ENCODE data around the gene HAND1.
"Not testable (repeated sequence)": the region's sequence is repeated elsewhere in the genome, so short reads cannot be mapped to it uniquely, and the experiment has no call there.

The HAND1 gene

DNA sequence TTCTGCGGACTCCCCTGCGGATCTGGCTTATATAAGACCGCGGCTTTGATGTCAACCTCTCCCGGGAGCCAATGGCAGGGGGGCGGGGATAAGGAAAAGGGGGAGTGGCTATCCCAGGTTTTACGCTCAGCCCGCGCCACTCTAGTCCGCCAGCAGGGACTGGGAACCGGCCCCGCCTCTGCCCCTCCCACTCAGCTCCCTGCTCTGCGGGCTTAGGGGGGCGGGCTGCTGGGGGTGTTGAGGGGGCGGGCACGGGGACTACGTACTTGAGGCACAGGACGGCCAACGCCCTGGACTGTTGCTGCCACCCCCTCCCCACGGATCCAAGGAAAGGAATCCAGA, at the start of gene HAND1:
HAND1 (minus strand) TSS at position 4 of the 342 bp plus-strand sequence. CDS start 219 bp downstream, outside the sequence.
- DNase-seq (ENCODE audit: low read depth) = no peak

- DNase-seq (ENCODE audit: low read depth) = no peak
These were observed 48.5 kb upstream of the HAND1 start for GRCh38 chr5:154526231-154527226.

GRCh38 chr5:154524859-154525258, 46.8 kb upstream of the HAND1 start:
- no peak for DNase-seq (ENCODE audit: low read depth)

DNA sequence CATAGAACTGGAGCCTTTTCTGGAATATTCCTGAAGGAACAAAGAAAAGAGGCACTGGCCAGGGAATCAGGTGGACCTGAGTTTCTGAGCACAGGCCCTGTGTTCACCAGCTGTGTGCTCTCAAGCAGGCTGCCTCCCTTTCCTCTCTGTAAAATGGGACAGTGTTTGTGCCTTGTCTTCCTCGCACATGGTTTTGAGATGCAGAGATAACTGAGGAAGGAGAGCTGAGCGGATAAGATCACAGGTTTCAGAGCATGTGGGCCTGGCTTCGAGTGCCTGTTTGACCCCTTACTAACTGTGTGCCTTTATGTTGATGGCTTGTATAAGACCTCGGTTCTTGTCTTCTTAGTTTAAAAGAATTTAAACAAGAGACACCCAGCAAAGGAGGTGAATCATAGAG, 46.2 kb upstream of the HAND1 start:
- no peak for DNase-seq (ENCODE audit: low read depth)

DNA sequence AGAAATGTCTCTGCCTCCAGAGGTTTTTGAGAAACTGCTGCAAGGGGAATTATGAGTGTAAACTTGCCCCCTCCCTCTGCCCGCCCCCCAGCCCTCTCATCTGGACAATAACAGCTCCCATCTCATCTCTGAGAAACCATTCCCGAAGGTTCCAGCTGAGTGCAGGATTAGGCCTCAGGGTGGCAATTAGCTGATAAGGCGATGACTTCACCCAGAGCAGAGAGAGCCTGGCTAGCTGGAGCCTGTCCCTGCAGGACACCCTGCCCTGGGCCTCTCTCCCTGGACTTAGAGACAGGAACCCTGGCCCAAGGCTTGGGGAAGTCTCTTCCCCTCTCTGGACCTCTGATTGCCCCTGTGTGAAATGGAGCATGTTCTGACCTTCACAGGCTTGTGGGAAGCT, 45.7 kb upstream of the HAND1 start:
- no peak for DNase-seq (ENCODE audit: low read depth)

- DNase-seq (ENCODE audit: low read depth) = no peak
These were observed 45.1 kb upstream of the HAND1 start for GRCh38 chr5:154523104-154523503.

DNA sequence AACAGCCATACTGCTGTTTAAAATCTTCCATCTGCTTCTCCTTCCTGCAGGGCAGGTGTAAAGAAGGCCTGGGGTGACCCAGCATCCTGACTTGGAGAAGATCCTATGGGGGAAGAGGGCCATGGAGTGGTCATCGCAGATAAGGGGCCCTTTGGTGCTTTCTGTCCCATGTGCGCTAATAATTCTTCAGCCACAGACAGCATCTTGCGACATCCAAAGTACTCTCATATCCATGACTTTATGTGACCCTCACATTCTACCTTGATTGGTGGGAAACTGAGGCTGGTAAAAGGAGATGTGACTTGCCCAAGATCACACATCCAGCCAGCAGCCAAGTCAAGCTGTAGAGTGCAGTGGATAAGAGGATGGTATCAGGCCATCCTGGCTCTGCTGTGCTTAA, 44.3 kb upstream of the HAND1 start:
- no peak for DNase-seq (ENCODE audit: low read depth)

DNA sequence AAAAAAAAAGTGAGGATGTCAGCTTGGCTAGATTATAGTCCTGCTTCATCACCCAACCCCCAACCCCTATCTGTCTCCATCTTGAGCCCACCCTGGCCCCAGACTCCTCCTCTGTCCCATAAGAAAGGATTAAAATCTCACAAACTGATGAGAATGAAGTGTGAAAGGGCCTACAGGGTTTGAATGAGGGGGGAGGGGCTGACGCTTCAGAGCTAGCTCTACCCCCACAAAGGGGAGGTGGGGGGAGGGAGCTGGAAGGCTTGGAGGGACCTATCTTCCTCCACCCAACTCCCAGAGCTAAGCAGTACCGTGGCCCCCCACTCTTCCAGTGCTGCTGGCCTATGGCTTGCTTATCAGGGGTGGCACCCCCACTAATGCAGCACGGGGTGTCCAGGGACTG, 43.7 kb upstream of the HAND1 start:
- DNase-seq (ENCODE audit: low read depth) = no peak

GRCh38 chr5:154520861-154521453, 42.9 kb upstream of the HAND1 start:
- DNase-seq (ENCODE audit: low read depth) = no peak

- peak; percentile 5 for DNase-seq (ENCODE audit: low read depth)
These were observed 41.3 kb upstream of the HAND1 start for GRCh38 chr5:154519359-154519758.

- DNase-seq (ENCODE audit: low read depth) = no peak
These were observed 40.4 kb upstream of the HAND1 start for GRCh38 chr5:154518438-154518867.

DNA sequence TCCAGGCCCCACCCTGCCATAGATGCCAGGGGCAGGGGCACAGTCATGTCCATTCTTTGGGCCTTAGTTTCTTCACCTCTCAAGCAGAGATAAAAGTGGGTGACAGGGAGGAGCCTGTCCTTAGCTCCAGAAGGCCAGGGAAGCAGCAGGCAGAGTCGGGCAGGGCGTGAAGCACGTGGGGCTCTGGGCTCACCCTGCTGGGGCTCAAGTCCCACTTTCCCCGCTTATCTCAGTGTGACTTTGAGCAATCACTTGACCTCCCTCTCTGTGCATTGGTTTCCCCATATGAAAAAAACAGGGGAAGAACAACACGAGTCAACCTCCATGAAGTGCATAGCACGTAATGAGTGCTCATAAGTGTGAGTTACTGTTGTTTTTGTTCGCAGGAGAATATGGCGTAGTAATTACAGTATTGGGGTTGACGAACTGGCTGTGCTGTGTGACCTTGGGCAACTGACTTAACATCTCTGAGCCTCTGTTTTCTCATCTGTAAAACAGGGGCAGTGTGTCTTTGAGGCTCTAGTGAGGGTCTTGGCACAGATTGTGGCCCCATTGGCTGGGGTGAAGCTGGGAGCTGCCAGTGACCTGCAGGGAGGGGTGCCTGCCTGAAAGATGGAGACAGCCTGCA, 39.9 kb upstream of the HAND1 start:
- DNase-seq (ENCODE audit: low read depth) = no peak

- no peak for DNase-seq (ENCODE audit: low read depth)
These were observed 39.2 kb upstream of the HAND1 start for GRCh38 chr5:154517181-154517580.

DNA sequence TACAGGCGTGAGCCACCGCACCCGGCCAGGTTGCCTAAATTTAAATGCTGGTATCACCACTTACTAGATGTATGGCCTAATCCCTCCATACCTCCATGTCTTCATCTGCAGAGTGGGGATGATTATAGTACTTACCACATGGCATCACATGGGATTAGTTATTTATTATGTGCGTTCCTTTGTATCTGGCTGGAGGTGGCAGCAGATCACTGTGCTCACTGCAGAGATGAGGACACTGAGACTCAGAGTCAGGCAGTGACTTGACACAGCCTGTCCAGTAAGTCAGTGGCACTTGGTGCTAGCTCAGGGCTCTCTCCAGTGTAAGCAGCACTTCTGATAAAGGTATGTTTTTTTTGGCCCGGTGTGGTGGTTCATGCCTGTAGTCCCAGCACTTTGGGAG, 38.4 kb upstream of the HAND1 start:
- no peak for DNase-seq (ENCODE audit: low read depth)

DNA sequence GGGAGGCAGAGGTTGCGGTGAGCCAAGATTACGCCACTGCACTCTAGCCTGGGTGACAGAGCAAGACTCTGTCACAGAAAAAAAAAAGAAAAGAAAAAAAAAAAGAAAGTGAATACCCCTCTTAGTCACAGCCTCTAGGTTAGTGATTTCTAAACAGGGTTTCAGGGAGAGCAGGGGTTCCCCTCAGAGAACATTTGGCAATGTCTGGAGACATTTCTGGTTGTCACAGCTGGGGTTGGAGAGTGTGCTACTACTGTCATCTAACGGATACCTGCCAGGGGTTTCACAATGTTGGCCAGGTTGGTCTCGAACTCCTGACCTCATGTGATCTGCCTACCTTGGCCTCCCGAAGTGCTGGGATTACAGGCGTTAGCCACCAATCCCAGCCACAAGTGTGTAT, 37.5 kb upstream of the HAND1 start:
- not testable (repeated sequence) for DNase-seq (ENCODE audit: low read depth)

DNA sequence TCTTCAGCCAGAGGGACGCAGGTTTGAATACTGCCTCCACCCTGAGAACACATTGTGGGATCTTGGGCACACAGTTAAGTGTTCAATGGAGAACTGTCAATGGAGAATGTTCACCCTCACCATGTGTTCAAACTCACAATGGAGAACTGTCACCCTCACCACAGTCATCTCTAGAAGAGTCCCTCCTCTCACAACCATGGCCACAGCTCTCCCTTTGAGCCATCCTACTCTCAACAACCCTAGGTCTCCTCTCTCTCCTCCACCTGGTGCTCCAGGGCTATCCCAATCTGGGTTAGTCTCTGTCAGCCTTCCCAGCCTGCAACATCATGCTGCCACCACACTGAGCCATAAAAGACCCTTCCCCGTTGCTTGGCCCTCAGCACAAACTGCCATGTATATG, 36.3 kb upstream of the HAND1 start:
- no peak for DNase-seq (ENCODE audit: low read depth)

DNA sequence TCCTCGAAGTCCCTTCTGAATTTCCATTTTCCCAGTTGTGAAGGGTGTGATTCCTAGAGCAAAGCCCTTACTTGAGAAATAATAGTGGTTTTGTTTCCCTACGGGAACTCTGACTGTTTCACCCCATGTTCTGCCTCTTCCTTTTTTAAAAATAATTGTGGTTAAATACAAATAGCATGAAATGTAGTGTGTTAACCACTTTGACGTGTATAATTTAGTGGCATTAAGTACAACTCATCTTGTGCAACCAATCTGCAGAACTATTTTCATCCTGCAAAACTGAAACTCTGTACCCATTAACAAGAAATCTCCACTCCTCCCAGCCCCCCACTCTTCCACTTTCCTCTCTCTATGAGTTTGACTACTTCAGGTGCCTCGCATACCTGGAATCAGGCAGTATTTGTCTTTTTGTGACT, 35.6 kb upstream of the HAND1 start:
- DNase-seq (ENCODE audit: low read depth) = no peak

- no peak for DNase-seq (ENCODE audit: low read depth)
These were observed 34.0 kb upstream of the HAND1 start for GRCh38 chr5:154511984-154512383.

GRCh38 chr5:154509784-154510555, 31.9 kb upstream of the HAND1 start:
- no peak for DNase-seq (ENCODE audit: low read depth)

GRCh38 chr5:154508114-154508513, 30.1 kb upstream of the HAND1 start:
- no peak for DNase-seq (ENCODE audit: low read depth)

DNA sequence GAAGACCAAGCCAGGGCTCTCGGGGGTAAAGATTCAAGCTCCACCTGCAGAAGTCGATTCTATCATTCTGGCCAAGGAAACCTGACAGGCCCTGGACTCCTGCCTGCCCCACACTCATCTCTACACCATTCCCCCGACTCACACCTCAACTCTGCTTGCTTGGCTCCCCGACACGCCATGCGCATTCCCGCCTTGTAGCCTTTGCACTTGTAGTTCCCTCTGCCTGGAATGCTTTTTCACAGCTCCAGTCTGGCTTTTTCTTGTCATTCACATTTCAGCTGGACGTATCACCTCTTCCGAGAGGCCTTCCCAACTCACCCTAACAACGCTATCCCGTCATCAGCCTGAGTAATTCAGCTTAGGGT, 28.7 kb upstream of the HAND1 start:
- no peak for DNase-seq (ENCODE audit: low read depth)

- no peak for DNase-seq (ENCODE audit: low read depth)
These were observed 28.2 kb upstream of the HAND1 start for GRCh38 chr5:154506049-154506715.
